ENCODE measurements around the gene ANKRD52. TPM values are rescaled to one million over a fixed set of nuclear protein-coding genes. Genes with fewer than 3 reads are reported as not detected.

ANKRD52 gene
- total and polyA plus RNA-seq, 2 donors (not counting 3 experiments of a cell fraction or from before 2014, with no cell fraction given): 30.8 to 62.0 TPM

GRCh38 chr12:56221757-56222530 is 36.2 kb downstream of the ANKRD52 start, which contains the start of gene RNF41:
RNF41 (minus strand) TSS chr12:56221922; CDS start chr12:56214047, 7,875 bp downstream.
- Histone ChIP-seq H3K4me1 (ENCODE audit: control insufficient read depth, extremely low read depth, insufficient read depth, low read length) (peaks cover 19% of the 10 kb centered on the region), H3K27me3 (ENCODE audit: control insufficient read depth in 2 of 2, insufficient read depth in 2 of 2, low read length in 2 of 2) (no peaks in the 10 kb centered on the region), H3K27ac (ENCODE audit: insufficient read depth, low read depth, low read length) (peak within 1 kb of the TSS; percentile 95), H3K79me2 (ENCODE audit: control insufficient read depth, insufficient read depth, low read length) (peaks cover 23% of the 10 kb centered on the region), H3K9ac (replicated peaks; ENCODE audit: extremely low read depth, insufficient read depth, low read length) (peak within 1 kb of the TSS; percentile 94), H4K20me1 (replicated peaks; ENCODE audit: control insufficient read depth, extremely low read depth, insufficient read depth, low read length) (no peaks in the 10 kb centered on the region), H3K36me3 (ENCODE audit: control insufficient read depth in 2 of 2, extremely low read depth in 1 of 2, insufficient read depth in 2 of 2, low read length in 2 of 2) (no peaks in the 10 kb centered on the region), H3K4me2 (ENCODE audit: insufficient read depth, low read length) (peak within 1 kb of the TSS; percentile 71), H3K9me3 (replicated peaks; ENCODE audit: control insufficient read depth, insufficient read depth, low read length) (no peaks in the 10 kb centered on the region), H3K9me1 (replicated peaks; ENCODE audit: control insufficient read depth, extremely low read depth, insufficient read depth, low read length) (no peaks in the 10 kb centered on the region), H2AFZ (ENCODE audit: low read depth, low read length) (peak within 1 kb of the TSS; percentile 57), H3K4me3 (replicated peaks in 1 of 3; ENCODE audit: insufficient read depth in 1 of 3, low read depth in 1 of 3, low read length in 3 of 3) (peak within 1 kb of the TSS; percentile 80 to 93 (median 82))
- BruUV-seq (replicated peaks): TSS peak; percentile 72
- FAIRE-seq (peak; percentile 97), DNase-seq (ENCODE audit: low read depth, low spot score) (peak; percentile 98)
- dilution Hi-C loops (cut with MboI; ENCODE audit: extremely low pct_ligation_motif_present, low sequenced_read_pairs): no loop called here
- ChIA-PET POLR2A (interaction anchor here (0.6 to 3.2 kb wide), 13 partner anchors 10 to 227 kb away, joined by 3 to 37 read pairs (median 6); partner anchors contain the start of genes ANKRD52, CNPY2, ESYT1 and SMARCC2), CTCF (interaction anchor here (0.8 to 4.0 kb wide), 21 partner anchors 10 to 484 kb away, joined by 3 to 75 read pairs (median 6); partner anchors contain the start of genes ANKRD52, ESYT1, SMARCC2 and ZC3H10)
- intact Hi-C loops (cut with micrococcal nuclease): no loop called here
- peak; percentile 90 for TF ChIP-seq POLR2A (IDR thresholded peaks at IDR 0.05; ENCODE audit: low read depth, low read length)
- no peak for TF ChIP-seq GATA2 (IDR thresholded peaks at IDR 0.05; ENCODE audit: insufficient read depth, insufficient read length, low read depth, low read length)
- TF ChIP-seq FOS (IDR thresholded peaks at IDR 0.05; ENCODE audit: borderline replicate concordance, insufficient read depth, low read length): no peak
- TF ChIP-seq POLR2AphosphoS5 (IDR thresholded peaks at IDR 0.05; ENCODE audit: insufficient read depth, low read depth, low read length): peak; percentile 89
- peak in 1 of 2 donors; percentile 25 for TF ChIP-seq CTCF (IDR thresholded peaks at IDR 0.05; ENCODE audit: extremely low read depth in 1 of 2, insufficient read depth in 1 of 2, low read depth in 1 of 2, low read length in 2 of 2)
- TF ChIP-seq MAX (IDR thresholded peaks at IDR 0.05; ENCODE audit: insufficient read depth, insufficient read length): peak; percentile 3
- no peak for TF ChIP-seq MYC (IDR thresholded peaks at IDR 0.05; ENCODE audit: low read depth, low read length)
- TF ChIP-seq JUN (IDR thresholded peaks at IDR 0.05; ENCODE audit: borderline replicate concordance, insufficient read depth, insufficient read length, low read depth): no peak
